GM12878 (cell line): Measurements from ENCODE around the gene IFT25. TPM values are rescaled to one million over a fixed set of nuclear protein-coding genes. Genes with fewer than 3 reads are reported as not detected.

Experiments
- ATAC-seq: fragments of 200-7000 bp; cut with Tn5 transposase; 3 replicates; pipeline ENCODE4 v1.9.1; 2020; ENCODE audit warnings: mild to moderate bottlenecking, moderate library complexity
- BruUV-seq: library from RNA; stranded (reverse); fragments of 400-500 nt; replicated peaks from 2 replicates; lab custom pipeline; 2021; lab: Mats Ljungman, UMichigan
- CTCF ChIA-PET: fragments of 300-600 bp; sonication (Branson Sonifier 250); formaldehyde crosslinking; extraction: SDS; loops from one replicate; lab custom pipeline; 2021; ENCODE audit warnings: inconsistent platforms; lab: Yijun Ruan, JAX
- POLR2A ChIA-PET: fragments of 350-600 bp; formaldehyde crosslinking; extraction: SDS; loops from one replicate; lab custom pipeline; 2021; ENCODE audit warnings: inconsistent platforms; lab: Charles Lee
- RAD21 ChIA-PET: fragments of 300-600 bp; sonication (Branson Sonifier 250); formaldehyde crosslinking; loops from one replicate; lab custom pipeline; 2023; ENCODE audit warnings: antibody characterized with exemption; ENCODE audit not compliant: unreplicated experiment; lab: Charles Lee
- SMC1A ChIA-PET: fragments of 300-600 bp; sonication (Branson Sonifier 250); formaldehyde crosslinking; loops from one replicate; lab custom pipeline; 2023; ENCODE audit not compliant: unreplicated experiment, uncharacterized antibody; lab: Charles Lee
- DNase-seq: peaks from one replicate; pipeline ENCODE4 v3.0.0-alpha.2; 2011; ENCODE audit warnings: low read depth, low spot score
- FAIRE-seq: peaks from 3 replicates; lab custom pipeline; 2011; peaks lifted over from hg19 to GRCh38; lab: Jason Lieb, UNC
- H2AFZ ChIP-seq: 2 replicates; pipeline ENCODE4 v1.6.0; 2011; ENCODE audit warnings: low read depth, low read length, control low read depth; ENCODE audit not compliant: control insufficient read depth
- H3K27ac ChIP-seq: 2 replicates; pipeline ENCODE4 v1.5.1; 2011; ENCODE audit warnings: control low read depth; ENCODE audit not compliant: control insufficient read depth, insufficient read depth
- H3K27me3 ChIP-seq, 2 experiments: replicated peaks in 1 of 2; 2 replicates each; pipeline versions ENCODE4 v1.6.0 to v1.6.1; 2011; ENCODE audit warnings: low read length in 1 of 2; ENCODE audit not compliant: control insufficient read depth in 2 of 2, insufficient read depth in 2 of 2
- H3K36me3 ChIP-seq, 2 experiments: 2 replicates each; pipeline ENCODE4 v1.5.1; 2011; ENCODE audit warnings: low read length in 1 of 2; ENCODE audit not compliant: control insufficient read depth in 2 of 2, insufficient read depth in 2 of 2
- H3K4me1 ChIP-seq: 2 replicates; pipeline ENCODE4 v1.6.1; 2011; ENCODE audit warnings: mild to moderate bottlenecking, low read length, moderate library complexity, mixed read lengths; ENCODE audit not compliant: control insufficient read depth, insufficient read depth
- H3K4me2 ChIP-seq: 2 replicates; pipeline ENCODE4 v1.6.0; 2011; ENCODE audit warnings: control low read depth; ENCODE audit not compliant: control insufficient read depth, insufficient read depth
- H3K4me3 ChIP-seq: fragments of 200-600 bp; sonication (generic); 2 replicates; pipeline ENCODE4 v1.5.1; 2016
- H3K79me2 ChIP-seq: 2 replicates; pipeline ENCODE4 v1.6.0; 2011; ENCODE audit warnings: low read length; ENCODE audit not compliant: control insufficient read depth, insufficient read depth
- H3K9ac ChIP-seq: 2 replicates; pipeline ENCODE4 v1.8.0; 2011; ENCODE audit warnings: low read length, control low read depth, mixed read lengths; ENCODE audit not compliant: control insufficient read depth, insufficient read depth
- H3K9me3 ChIP-seq: replicated peaks from 3 replicates; pipeline ENCODE4 v1.5.1; 2011; ENCODE audit warnings: mild to moderate bottlenecking, low read length; ENCODE audit not compliant: control insufficient read depth, insufficient read depth
- H4K20me1 ChIP-seq: 2 replicates; pipeline ENCODE4 v1.6.0; 2011; ENCODE audit not compliant: control insufficient read depth, insufficient read depth
- HDAC6 ChIP-seq: fragments of 200-600 bp; sonication (generic); IDR thresholded peaks from one replicate; pipeline ENCODE4 v1.8.0; 2017; ENCODE audit warnings: antibody characterized with exemption; ENCODE audit not compliant: unreplicated experiment
- RAD21 ChIP-seq: IDR thresholded peaks from 2 replicates; pipeline ENCODE4 v1.6.1; 2011; ENCODE audit warnings: mild to moderate bottlenecking, low read depth, low read length, moderate library complexity; ENCODE audit not compliant: insufficient read depth
- SMC3 ChIP-seq: IDR thresholded peaks from 2 replicates; pipeline ENCODE4 v1.6.1; 2011; ENCODE audit warnings: low read length, improper control_type of control experiment, borderline replicate concordance
- YY1 ChIP-seq: IDR thresholded peaks from 2 replicates; pipeline ENCODE4 v1.6.1; 2011; ENCODE audit warnings: low read depth, mild to moderate bottlenecking, low read length
- WGBS: methylation state at CpG from one replicate; pipeline ENCODE4 v1.1.6; 2016; ENCODE audit warnings: low lambda C conversion rate; ENCODE audit not compliant: insufficient replicate concordance, insufficient coverage; ENCODE audit errors: missing lambda C conversion rate; 5-methylcytosine and 5-hydroxymethylcytosine counted together
- in situ Hi-C: fragments of 300-500 bp; cut with MboI; formaldehyde crosslinking; loops from 9 replicates; pipeline ENCODE4 v1.14.3; 2018; ENCODE audit warnings: mixed read lengths
- intact Hi-C: fragments of 100-400 bp; cut with micrococcal nuclease; formaldehyde crosslinking; loops from one replicate; pipeline ENCODE4 v1.14.2; 2022; ENCODE audit not compliant: unreplicated experiment
- polyA plus RNA-seq, 11 experiments: library from polyadenylated mRNA; depleted of rRNA in 4 of 11; unstranded in 6 of 11; stranded (reverse) in 5 of 11; fragments of >200 nt; fragmentation: Nextera tagmentation in 4 of 11; fragmentation: Illumina TruSeq in 1 of 11; extraction: Ambion mirVana in 4 of 11; extraction: Trizol in 1 of 11; gene quantifications; 1 replicate in 1 of 11; 2 replicates in 10 of 11; pipeline versions ENCODE4 v1.2.1 to v1.2.3, GENCODE V29; 2011 to 2016; ENCODE audit warnings: inconsistent platforms in 2 of 11, missing spikeins in 2 of 11, low read depth in 1 of 11
- total RNA-seq, 4 experiments: library from RNA; depleted of rRNA in 3 of 4; stranded (reverse); fragments of >200 nt in 3 of 4; fragmentation: Illumina TruSeq in 1 of 4; extraction: Trizol in 1 of 4; gene quantifications; 2 replicates each; pipeline versions ENCODE4 v1.2.1 to v1.2.3, GENCODE V29; 2013 to 2021
- TF ChIP-seq, protein P1 (sequence below): fragments of 450-650 bp; IDR thresholded peaks from 2 replicates; pipeline ENCODE4 v1.6.1; 2016; ENCODE audit warnings: mild to moderate bottlenecking, moderate library complexity, borderline replicate concordance
- TF ChIP-seq, protein P2 (sequence below), 3 experiments: IDR thresholded peaks in 2 of 3; conservative IDR thresholded peaks in 1 of 3; 2 replicates each; pipeline ENCODE4 v1.5.1; 2011; ENCODE audit warnings: low read depth in 3 of 3, low read length in 3 of 3, mild to moderate bottlenecking in 3 of 3, control low read depth in 2 of 3, moderate library complexity in 2 of 3, inconsistent platforms in 1 of 3, mixed read lengths in 1 of 3; ENCODE audit not compliant: control insufficient read depth in 2 of 3, insufficient read depth in 1 of 3; ENCODE audit errors: extremely low read depth in 1 of 3

The IFT25 gene
- total and polyA plus RNA-seq, 10 of the 15 experiments (the other 5 are each of a cell fraction or from before 2014, with no cell fraction given): 55.7 to 242 (median 131) TPM

DNA sequence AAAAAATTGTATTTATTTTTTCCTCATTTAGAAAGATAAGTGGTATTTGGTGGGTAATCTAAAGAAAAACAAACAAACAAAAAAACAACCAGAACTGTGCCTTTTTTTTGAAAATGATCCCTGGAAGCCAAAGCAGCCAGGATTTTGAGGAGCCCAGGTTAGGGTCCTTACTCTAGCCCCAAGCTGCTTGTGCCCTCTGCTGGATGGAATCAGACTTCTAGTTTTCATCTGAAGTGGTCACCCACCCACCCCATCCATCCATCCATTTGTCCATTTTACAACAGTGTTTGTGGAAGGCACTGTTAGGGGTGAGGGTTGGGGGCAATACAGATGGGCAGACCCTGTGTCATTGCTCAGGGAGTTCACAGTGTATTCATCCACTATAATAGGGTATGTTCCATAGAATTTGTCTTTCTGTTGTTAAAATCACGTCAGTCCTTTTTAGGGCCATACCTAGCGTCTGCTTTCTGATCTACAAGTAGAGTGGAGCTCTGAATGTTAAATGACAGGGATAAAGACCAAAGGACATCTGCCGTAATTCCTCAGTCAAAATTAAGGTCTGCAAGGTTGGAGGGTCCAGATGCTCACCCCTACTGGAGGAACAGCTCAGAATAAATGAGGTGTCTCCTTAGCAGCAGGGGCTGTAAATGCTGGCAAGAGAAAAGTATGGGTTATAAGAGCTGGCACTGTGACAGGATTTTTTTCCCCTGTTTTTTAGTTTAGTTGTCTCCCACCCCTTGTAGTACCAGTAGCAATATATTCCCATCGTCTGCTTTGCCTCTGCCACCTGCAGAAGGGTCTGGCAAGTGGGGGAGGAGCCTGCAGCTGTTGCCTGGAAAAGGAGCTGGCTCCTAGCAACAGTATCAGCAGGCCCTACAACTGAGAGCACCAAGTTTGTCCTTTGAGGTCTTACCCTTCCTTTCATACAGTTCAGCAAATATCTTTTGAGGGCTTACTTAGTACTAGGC lies 3.8 kb upstream of the IFT25 start:
- ChIA-PET POLR2A (interaction anchor here (0.6 to 1.3 kb wide), 4 partner anchors 73 to 1179 kb away, joined by 3 to 4 read pairs (median 4); no protein-coding TSS in a partner anchor), RAD21 (interaction anchor here (1.0 to 9.4 kb wide), 5 partner anchors 9 to 104 kb away, joined by 3 to 73 read pairs (median 19); partner anchors contain the start of gene TMEM59), CTCF (interaction anchor here (0.6 to 11.1 kb wide), 16 partner anchors 7 to 390 kb away, joined by 3 to 200 read pairs (median 6); partner anchors contain the start of genes TCEANC2, TMEM59 and YIPF1), SMC1A (interaction anchor here (1.0 to 7.6 kb wide), 13 partner anchors 10 to 132 kb away, joined by 3 to 95 read pairs (median 9); no protein-coding TSS in a partner anchor)
- Histone ChIP-seq H3K4me2 (no peak overlapping the region), H3K4me3 (no peak overlapping the region), H4K20me1 (no peaks in the 10 kb centered on the region), H2AFZ (no peak overlapping the region), H3K9ac (no peak overlapping the region), H3K27me3 (no peaks in the 10 kb centered on the region), H3K4me1 (0 out of 2 replicates have a peak, but pooled peaks cover 3% of the 10 kb centered on the region), H3K36me3 (peaks cover 4% of the 10 kb centered on the region in 2 experiments; a peak in 3 of 4 replicates), H3K9me3 (no peaks in the 10 kb centered on the region), H3K79me2 (peaks cover 34% of the 10 kb centered on the region), H3K27ac (no peak overlapping the region)
- 96% methylated on average over 4 of the region's 4 CpGs for WGBS
- DNase-seq (no peak), FAIRE-seq (no peak), ATAC-seq (no peak)
- intact Hi-C loops: loop anchor here (1.0 kb wide), 2 partner anchors 71 to 88 kb away; no protein-coding TSS in a partner anchor
- TF ChIP-seq HDAC6 (no peak), RAD21 (peak; percentile 79), YY1 (peak; percentile 45; the same call in 1 of the 2 replicates), SMC3 (peak; percentile 64)
- TF ChIP-seq, protein P1, sequence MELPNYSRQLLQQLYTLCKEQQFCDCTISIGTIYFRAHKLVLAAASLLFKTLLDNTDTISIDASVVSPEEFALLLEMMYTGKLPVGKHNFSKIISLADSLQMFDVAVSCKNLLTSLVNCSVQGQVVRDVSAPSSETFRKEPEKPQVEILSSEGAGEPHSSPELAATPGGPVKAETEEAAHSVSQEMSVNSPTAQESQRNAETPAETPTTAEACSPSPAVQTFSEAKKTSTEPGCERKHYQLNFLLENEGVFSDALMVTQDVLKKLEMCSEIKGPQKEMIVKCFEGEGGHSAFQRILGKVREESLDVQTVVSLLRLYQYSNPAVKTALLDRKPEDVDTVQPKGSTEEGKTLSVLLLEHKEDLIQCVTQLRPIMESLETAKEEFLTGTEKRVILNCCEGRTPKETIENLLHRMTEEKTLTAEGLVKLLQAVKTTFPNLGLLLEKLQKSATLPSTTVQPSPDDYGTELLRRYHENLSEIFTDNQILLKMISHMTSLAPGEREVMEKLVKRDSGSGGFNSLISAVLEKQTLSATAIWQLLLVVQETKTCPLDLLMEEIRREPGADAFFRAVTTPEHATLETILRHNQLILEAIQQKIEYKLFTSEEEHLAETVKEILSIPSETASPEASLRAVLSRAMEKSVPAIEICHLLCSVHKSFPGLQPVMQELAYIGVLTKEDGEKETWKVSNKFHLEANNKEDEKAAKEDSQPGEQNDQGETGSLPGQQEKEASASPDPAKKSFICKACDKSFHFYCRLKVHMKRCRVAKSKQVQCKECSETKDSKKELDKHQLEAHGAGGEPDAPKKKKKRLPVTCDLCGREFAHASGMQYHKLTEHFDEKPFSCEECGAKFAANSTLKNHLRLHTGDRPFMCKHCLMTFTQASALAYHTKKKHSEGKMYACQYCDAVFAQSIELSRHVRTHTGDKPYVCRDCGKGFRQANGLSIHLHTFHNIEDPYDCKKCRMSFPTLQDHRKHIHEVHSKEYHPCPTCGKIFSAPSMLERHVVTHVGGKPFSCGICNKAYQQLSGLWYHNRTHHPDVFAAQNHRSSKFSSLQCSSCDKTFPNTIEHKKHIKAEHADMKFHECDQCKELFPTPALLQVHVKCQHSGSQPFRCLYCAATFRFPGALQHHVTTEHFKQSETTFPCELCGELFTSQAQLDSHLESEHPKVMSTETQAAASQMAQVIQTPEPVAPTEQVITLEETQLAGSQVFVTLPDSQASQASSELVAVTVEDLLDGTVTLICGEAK: no peak
- TF ChIP-seq, protein P2, sequence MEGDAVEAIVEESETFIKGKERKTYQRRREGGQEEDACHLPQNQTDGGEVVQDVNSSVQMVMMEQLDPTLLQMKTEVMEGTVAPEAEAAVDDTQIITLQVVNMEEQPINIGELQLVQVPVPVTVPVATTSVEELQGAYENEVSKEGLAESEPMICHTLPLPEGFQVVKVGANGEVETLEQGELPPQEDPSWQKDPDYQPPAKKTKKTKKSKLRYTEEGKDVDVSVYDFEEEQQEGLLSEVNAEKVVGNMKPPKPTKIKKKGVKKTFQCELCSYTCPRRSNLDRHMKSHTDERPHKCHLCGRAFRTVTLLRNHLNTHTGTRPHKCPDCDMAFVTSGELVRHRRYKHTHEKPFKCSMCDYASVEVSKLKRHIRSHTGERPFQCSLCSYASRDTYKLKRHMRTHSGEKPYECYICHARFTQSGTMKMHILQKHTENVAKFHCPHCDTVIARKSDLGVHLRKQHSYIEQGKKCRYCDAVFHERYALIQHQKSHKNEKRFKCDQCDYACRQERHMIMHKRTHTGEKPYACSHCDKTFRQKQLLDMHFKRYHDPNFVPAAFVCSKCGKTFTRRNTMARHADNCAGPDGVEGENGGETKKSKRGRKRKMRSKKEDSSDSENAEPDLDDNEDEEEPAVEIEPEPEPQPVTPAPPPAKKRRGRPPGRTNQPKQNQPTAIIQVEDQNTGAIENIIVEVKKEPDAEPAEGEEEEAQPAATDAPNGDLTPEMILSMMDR (IDR thresholded peaks at IDR 0.05 in 2 of 3, conservative IDR thresholded peaks at IDR 0.05 in 1 of 3; ENCODE audit: control insufficient read depth in 2 of 3, extremely low read depth in 1 of 3, insufficient read depth in 1 of 3, low read depth in 3 of 3, low read length in 3 of 3): peak; percentile 50 to 69 (median 62)
- BruUV-seq: TSS peak; percentile 45
- in situ Hi-C loops: no loop called here
